HepG2 (cell line): Measurements from ENCODE around the gene SLC2A11. TPM values are rescaled to one million over a fixed set of nuclear protein-coding genes. Genes with fewer than 3 reads are reported as not detected.

Experiments
- ATAC-seq: fragments of 200-7000 bp; cut with Tn5 transposase; 3 replicates; pipeline ENCODE4 v1.9.1; 2020; ENCODE audit warnings: mild to moderate bottlenecking, moderate library complexity
- BruUV-seq: library from RNA; stranded (reverse); fragments of 400-500 nt; replicated peaks from 2 replicates; lab custom pipeline; 2021; lab: Mats Ljungman, UMichigan
- CTCF ChIA-PET: fragments of 300-600 bp; formaldehyde crosslinking; extraction: SDS; loops from one replicate; lab custom pipeline; 2021; ENCODE audit warnings: low total read pairs, inconsistent platforms, low intra/inter-chr PET ratio; lab: Yijun Ruan, JAX
- POLR2A ChIA-PET: fragments of 350-600 bp; sonication (Branson Sonifier 250); formaldehyde crosslinking; loops from one replicate; lab custom pipeline; 2020; ENCODE audit warnings: antibody characterized with exemption, inconsistent platforms; lab: Yijun Ruan, JAX
- DNase-seq: peaks from one replicate; pipeline ENCODE4 v3.0.0-alpha.2; 2015; ENCODE audit warnings: low spot score
- FAIRE-seq: peaks from 3 replicates; lab custom pipeline; 2011; peaks lifted over from hg19 to GRCh38; lab: Jason Lieb, UNC
- H2AFZ ChIP-seq: one replicate; pipeline ENCODE4 v1.6.1; 2011; ENCODE audit warnings: low read length, inconsistent platforms
- H3K27ac ChIP-seq: fragments of 300-600 bp; 3 replicates; pipeline ENCODE4 v1.8.0; 2011; ENCODE audit warnings: mixed run types, mild to moderate bottlenecking, mixed read lengths, low read length, inconsistent platforms; ENCODE audit not compliant: insufficient read depth; ENCODE audit errors: extremely low read length
- H3K27me3 ChIP-seq, 2 experiments: fragments of 200-600 bp in 1 of 2; 2 replicates in 1 of 2; 3 replicates in 1 of 2; pipeline versions ENCODE4 v1.6.0 to v1.8.0; 2011; ENCODE audit warnings: low read length in 2 of 2, mild to moderate bottlenecking in 2 of 2, moderate library complexity in 2 of 2, inconsistent platforms in 1 of 2; ENCODE audit not compliant: insufficient read depth in 2 of 2, control insufficient read depth in 1 of 2
- H3K36me3 ChIP-seq, 2 experiments: fragments of 200-600 bp in 1 of 2; replicated peaks in 1 of 2; 2 replicates in 1 of 2; 3 replicates in 1 of 2; pipeline versions ENCODE4 v1.5.1 to v1.8.0; 2011; ENCODE audit warnings: low read length in 2 of 2, inconsistent platforms in 1 of 2; ENCODE audit not compliant: insufficient read depth in 2 of 2, control insufficient read depth in 1 of 2
- H3K4me1 ChIP-seq: 2 replicates; pipeline ENCODE4 v1.5.1; 2012; ENCODE audit warnings: low read length, inconsistent platforms; ENCODE audit not compliant: insufficient read depth
- H3K4me2 ChIP-seq: 2 replicates; pipeline ENCODE4 v1.6.0; 2011; ENCODE audit warnings: low read depth, low read length, inconsistent platforms
- H3K4me3 ChIP-seq, 3 experiments: fragments of 200-600 bp in 1 of 3; sonication (generic), shearing (Covaris generic) in 1 of 3; replicated peaks in 1 of 3; 2 replicates each; pipeline ENCODE4 v1.5.1; 2011 to 2016; ENCODE audit warnings: low read length in 3 of 3, inconsistent platforms in 2 of 3, low read depth in 2 of 3, mild to moderate bottlenecking in 2 of 3, control low read depth in 1 of 3, mixed read lengths in 1 of 3; ENCODE audit not compliant: insufficient read depth in 1 of 3
- H3K79me2 ChIP-seq: one replicate; pipeline ENCODE4 v1.6.1; 2011; ENCODE audit warnings: low read length, inconsistent platforms; ENCODE audit not compliant: insufficient read depth
- H3K9ac ChIP-seq: 2 replicates; pipeline ENCODE4 v1.6.0; 2011; ENCODE audit warnings: mild to moderate bottlenecking, low read depth, low read length, inconsistent platforms; ENCODE audit not compliant: insufficient read depth
- H3K9me3 ChIP-seq: 2 replicates; pipeline ENCODE4 v1.5.1; 2012; ENCODE audit warnings: mild to moderate bottlenecking, low read length
- H4K20me1 ChIP-seq: 2 replicates; pipeline ENCODE4 v1.6.0; 2011; ENCODE audit warnings: inconsistent platforms, mild to moderate bottlenecking, low read length, moderate library complexity; ENCODE audit not compliant: insufficient read depth
- DPF2 ChIP-seq: sonication (generic); formaldehyde crosslinking; IDR thresholded peaks from 2 replicates; pipeline ENCODE4 v1.4.0; 2020; ENCODE audit warnings: mild to moderate bottlenecking, low read depth, missing genetic modification reagents, borderline replicate concordance
- EEA1 ChIP-seq: sonication (generic); formaldehyde crosslinking; IDR thresholded peaks from 2 replicates; pipeline ENCODE4 v1.5.1; 2020; ENCODE audit warnings: mild to moderate bottlenecking, missing genetic modification reagents, borderline replicate concordance
- KDM6A ChIP-seq: IDR thresholded peaks from 2 replicates; pipeline ENCODE4 v1.6.1; 2016; ENCODE audit warnings: low read depth
- POLR2G ChIP-seq: fragments of 200-400 bp; formaldehyde crosslinking; IDR thresholded peaks from 2 replicates; pipeline ENCODE4 v1.6.1; 2018; ENCODE audit warnings: mild to moderate bottlenecking, low read depth, low read length, moderate library complexity
- ZNF891 ChIP-seq: sonication (generic); formaldehyde crosslinking; IDR thresholded peaks from 2 replicates; pipeline ENCODE4 v1.5.0; 2020; ENCODE audit warnings: mild to moderate bottlenecking, missing genetic modification reagents
- WGBS: methylation state at CpG from one replicate; pipeline ENCODE4 v1.1.6; 2017; ENCODE audit warnings: low lambda C conversion rate; 5-methylcytosine and 5-hydroxymethylcytosine counted together
- in situ Hi-C: cut with HindIII; loops from 2 replicates; pipeline ENCODE4 v1.10.0; 2017; ENCODE audit warnings: low pct_unique_long_range_greater_than_20kb; ENCODE audit not compliant: extremely low pct_ligation_motif_present
- intact Hi-C: fragments of 100-400 bp; cut with micrococcal nuclease; formaldehyde crosslinking; loops from one replicate; pipeline ENCODE4 v1.10.0; 2022; ENCODE audit not compliant: unreplicated experiment
- polyA plus RNA-seq, 8 experiments: library from polyadenylated mRNA; depleted of rRNA in 3 of 8; stranded (reverse) in 7 of 8; unstranded in 1 of 8; fragments of >200 nt; fragmentation: Illumina TruSeq in 4 of 8; extraction: Trizol in 4 of 8; gene quantifications; 2 replicates each; pipeline versions ENCODE4 v1.2.1 to v1.2.3, GENCODE V29; 2011 to 2016; ENCODE audit warnings: low read depth in 4 of 8, missing spikeins in 1 of 8, mixed read lengths in 1 of 8; ENCODE audit not compliant: insufficient read depth in 1 of 8
- total RNA-seq, 5 experiments: library from RNA; depleted of rRNA; stranded (reverse); fragments of >200 nt; fragmentation: Illumina TruSeq; extraction: Trizol; gene quantifications; 2 replicates each; pipeline ENCODE4 v1.2.3, GENCODE V29; 2016; ENCODE audit warnings: low read depth in 1 of 5
- TF ChIP-seq, protein P1 (sequence below): sonication (generic); formaldehyde crosslinking; IDR thresholded peaks from 2 replicates; pipeline ENCODE4 v1.5.1; 2020; ENCODE audit warnings: mild to moderate bottlenecking, moderate library complexity, missing genetic modification reagents
- TF ChIP-seq, protein P2 (sequence below): sonication (generic); formaldehyde crosslinking; IDR thresholded peaks from 2 replicates; pipeline ENCODE4 v1.5.0; 2020; ENCODE audit warnings: missing genetic modification reagents
- TF ChIP-seq, protein P3 (sequence below): sonication (generic); formaldehyde crosslinking; IDR thresholded peaks from 2 replicates; pipeline ENCODE4 v1.8.1; 2023; ENCODE audit warnings: missing genetic modification reagents, mild to moderate bottlenecking, borderline replicate concordance
- TF ChIP-seq, protein P4 (sequence below): sonication (generic); formaldehyde crosslinking; IDR thresholded peaks from 2 replicates; pipeline ENCODE4 v1.8.1; 2023; ENCODE audit warnings: mild to moderate bottlenecking, moderate library complexity, missing genetic modification reagents

The SLC2A11 gene
- total and polyA plus RNA-seq, 2 of the 13 experiments (the other 11 are each of a cell fraction or from before 2014, with no cell fraction given): 15.2 to 15.4 TPM

DNA sequence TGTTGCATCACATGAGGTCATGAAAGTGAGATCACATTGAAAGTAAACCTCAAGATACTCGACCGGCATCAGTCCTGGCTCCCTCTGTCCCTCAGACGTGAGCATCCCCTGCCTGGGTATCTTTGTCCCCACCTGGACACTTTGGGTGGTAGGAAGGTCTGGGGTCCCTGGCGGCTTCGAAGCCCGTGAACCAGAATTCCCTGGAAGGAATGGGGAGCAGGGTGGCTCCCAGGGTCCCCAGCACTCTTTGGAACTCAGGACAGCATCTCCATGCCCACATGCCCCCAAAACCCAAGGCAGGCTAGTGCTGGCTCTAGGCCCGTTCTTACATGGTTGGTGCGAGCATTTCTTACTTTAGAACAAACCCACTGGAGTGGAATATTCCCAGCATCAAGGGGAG lies 26.4 kb upstream of the SLC2A11 start:
- WGBS: 95% methylated on average over 5 of the region's 8 CpGs
- H3K27ac ChIP-seq: no peak overlapping the region
- TF ChIP-seq EEA1 (no peak), POLR2G (no peak), KDM6A (CRISPR knock-in tag) (no peak), ZNF891 (CRISPR knock-in tag) (no peak), DPF2 (CRISPR knock-in tag) (no peak)
- TF ChIP-seq, protein P1, sequence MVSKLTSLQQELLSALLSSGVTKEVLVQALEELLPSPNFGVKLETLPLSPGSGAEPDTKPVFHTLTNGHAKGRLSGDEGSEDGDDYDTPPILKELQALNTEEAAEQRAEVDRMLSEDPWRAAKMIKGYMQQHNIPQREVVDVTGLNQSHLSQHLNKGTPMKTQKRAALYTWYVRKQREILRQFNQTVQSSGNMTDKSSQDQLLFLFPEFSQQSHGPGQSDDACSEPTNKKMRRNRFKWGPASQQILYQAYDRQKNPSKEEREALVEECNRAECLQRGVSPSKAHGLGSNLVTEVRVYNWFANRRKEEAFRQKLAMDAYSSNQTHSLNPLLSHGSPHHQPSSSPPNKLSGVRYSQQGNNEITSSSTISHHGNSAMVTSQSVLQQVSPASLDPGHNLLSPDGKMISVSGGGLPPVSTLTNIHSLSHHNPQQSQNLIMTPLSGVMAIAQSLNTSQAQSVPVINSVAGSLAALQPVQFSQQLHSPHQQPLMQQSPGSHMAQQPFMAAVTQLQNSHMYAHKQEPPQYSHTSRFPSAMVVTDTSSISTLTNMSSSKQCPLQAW (CRISPR knock-in tag): no peak
- TF ChIP-seq, protein P2, sequence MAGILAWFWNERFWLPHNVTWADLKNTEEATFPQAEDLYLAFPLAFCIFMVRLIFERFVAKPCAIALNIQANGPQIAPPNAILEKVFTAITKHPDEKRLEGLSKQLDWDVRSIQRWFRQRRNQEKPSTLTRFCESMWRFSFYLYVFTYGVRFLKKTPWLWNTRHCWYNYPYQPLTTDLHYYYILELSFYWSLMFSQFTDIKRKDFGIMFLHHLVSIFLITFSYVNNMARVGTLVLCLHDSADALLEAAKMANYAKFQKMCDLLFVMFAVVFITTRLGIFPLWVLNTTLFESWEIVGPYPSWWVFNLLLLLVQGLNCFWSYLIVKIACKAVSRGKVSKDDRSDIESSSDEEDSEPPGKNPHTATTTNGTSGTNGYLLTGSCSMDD (CRISPR knock-in tag): no peak
- TF ChIP-seq, protein P3, sequence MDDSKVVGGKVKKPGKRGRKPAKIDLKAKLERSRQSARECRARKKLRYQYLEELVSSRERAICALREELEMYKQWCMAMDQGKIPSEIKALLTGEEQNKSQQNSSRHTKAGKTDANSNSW (CRISPR knock-in tag): no peak
- TF ChIP-seq, protein P4, sequence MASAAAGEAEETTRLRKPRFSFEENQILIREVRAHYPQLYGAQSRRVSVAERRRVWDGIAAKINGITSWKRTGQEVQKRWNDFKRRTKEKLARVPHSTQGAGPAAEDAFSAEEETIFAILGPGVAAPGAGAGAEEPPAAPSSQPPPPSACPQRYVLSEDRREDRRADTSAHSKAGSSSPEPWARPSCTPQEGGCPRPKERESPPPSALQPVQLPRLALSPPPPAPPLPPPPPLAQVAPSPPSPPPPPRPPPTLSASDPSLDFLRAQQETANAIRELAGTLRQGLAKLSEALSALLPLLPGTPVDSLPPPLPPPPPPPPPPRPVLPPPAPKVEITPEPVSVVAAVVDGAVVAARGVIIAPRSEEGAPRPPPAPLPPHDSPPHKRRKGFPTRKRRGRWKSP (CRISPR knock-in tag): no peak
- no peaks in the 10 kb centered on the region for H4K20me1 ChIP-seq
- H3K4me2 ChIP-seq: no peak overlapping the region
- no TSS peak for BruUV-seq
- H3K4me3 ChIP-seq: no peak overlapping the region
- H3K9ac ChIP-seq: no peak overlapping the region
- intact Hi-C loops (no loop called here), in situ Hi-C loops (loop anchor here (25.0 kb wide), 1 partner anchor 219 kb away; no protein-coding TSS in a partner anchor)
- peaks cover 8% of the 10 kb centered on the region for H3K4me1 ChIP-seq
- ChIA-PET POLR2A (no interaction called here), CTCF (no interaction called here)
- no peaks in the 10 kb centered on the region for H3K9me3 ChIP-seq
- FAIRE-seq (no peak), ATAC-seq (no peak), DNase-seq (no peak)
- peaks cover 50 to 85% of the 10 kb centered on the region in 2 experiments; a peak in 4 of 5 replicates for H3K36me3 ChIP-seq
- H2AFZ ChIP-seq: no peak overlapping the region
- no peaks in the 10 kb centered on the region for H3K79me2 ChIP-seq
- no peaks in the 10 kb centered on the region for H3K27me3 ChIP-seq
